ENCODE measurements around the gene WDR55. TPM values are rescaled to one million over a fixed set of nuclear protein-coding genes. Genes with fewer than 3 reads are reported as not detected.
A peak's percentile ranks its signal among the peaks of the same experiment; 100 is the strongest.
"Not testable (repeated sequence)": the region's sequence is repeated elsewhere in the genome, so short reads cannot be mapped to it uniquely, and the experiment has no call there.

WDR55 gene
- total RNA-seq, 2 donors from 2014 or later = 20.4 to 23.1 TPM

GRCh38 chr5:140635291-140636257 is 29.1 kb upstream of the WDR55 start:
- H3K9ac ChIP-seq (ENCODE audit: extremely low read depth, low read length, poor library complexity, severe bottlenecking) = no peak overlapping the region
- H3K4me1 ChIP-seq (ENCODE audit: control insufficient read depth, insufficient read depth, low read length) = peaks cover 4% of the 10 kb centered on the region
- DNase-seq = no peak
- H3K4me3 ChIP-seq (ENCODE audit: low read length) = no peak overlapping the region
- H3K9me3 ChIP-seq (ENCODE audit: control insufficient read depth, low read length) = peaks cover 19% of the 10 kb centered on the region
- Mint-ChIP-seq H3K36me3 (ENCODE audit: low read depth) (peaks cover 5% of the 10 kb centered on the region), H3K27me3 (ENCODE audit: insufficient read depth) (peaks cover 12% of the 10 kb centered on the region), H3K4me3 (no peak overlapping the region), H3K4me1 (peaks cover 11% of the 10 kb centered on the region), H3K27ac (no peak overlapping the region), H3K9me3 (peaks cover 41% of the 10 kb centered on the region)
- peaks cover 36% of the 10 kb centered on the region for H3K27me3 ChIP-seq (ENCODE audit: control insufficient read depth, insufficient read depth, low read length, poor library complexity, severe bottlenecking)
- 86 to 93% methylated on average over 3 to 8 of the region's 8 CpGs for WGBS, 2 experiments (ENCODE audit: insufficient coverage in 1 of 2, insufficient read length in 1 of 2)
- no peaks in the 10 kb centered on the region for H3K36me3 ChIP-seq (ENCODE audit: control insufficient read depth, insufficient read depth, low read length)
- H3K27ac ChIP-seq (ENCODE audit: low read depth, low read length) = no peak overlapping the region
- TF ChIP-seq CTCF (conservative IDR thresholded peaks at IDR 0.05) = no peak

- Histone ChIP-seq H3K9ac (ENCODE audit: extremely low read depth, low read length, poor library complexity, severe bottlenecking) (no peak overlapping the region), H3K4me3 (ENCODE audit: low read length) (peak overlapping the region; percentile 47), H3K27me3 (ENCODE audit: control insufficient read depth, insufficient read depth, low read length, poor library complexity, severe bottlenecking) (peaks cover 17% of the 10 kb centered on the region), H3K36me3 (ENCODE audit: control insufficient read depth, insufficient read depth, low read length) (peaks cover 6% of the 10 kb centered on the region), H3K9me3 (ENCODE audit: control insufficient read depth, low read length) (peaks cover 13% of the 10 kb centered on the region), H3K4me1 (ENCODE audit: control insufficient read depth, insufficient read depth, low read length) (peaks cover 7% of the 10 kb centered on the region), H3K27ac (ENCODE audit: low read depth, low read length) (no peak overlapping the region)
- peaks cover 11% of the 10 kb centered on the region for H3K4me1 Mint-ChIP-seq
- H3K27me3 Mint-ChIP-seq (ENCODE audit: insufficient read depth) = peaks cover 8% of the 10 kb centered on the region
- TF ChIP-seq CTCF (conservative IDR thresholded peaks at IDR 0.05) = no peak
- H3K9me3 Mint-ChIP-seq = peaks cover 34% of the 10 kb centered on the region
- peak overlapping the region; percentile 5 for H3K27ac Mint-ChIP-seq
- 94 to 95% methylated on average over 7 to 10 of the region's 10 CpGs for WGBS, 2 experiments (ENCODE audit: insufficient coverage in 1 of 2, insufficient read length in 1 of 2)
- DNase-seq = no peak
- no peak overlapping the region for H3K4me3 Mint-ChIP-seq
- H3K36me3 Mint-ChIP-seq (ENCODE audit: low read depth) = peaks cover 15% of the 10 kb centered on the region
These were observed 27.2 kb upstream of the WDR55 start for GRCh38 chr5:140637371-140638100.

- peaks cover 17% of the 10 kb centered on the region for H3K36me3 ChIP-seq (ENCODE audit: control insufficient read depth, insufficient read depth, low read length)
- not testable (repeated sequence) for H3K27me3 ChIP-seq (ENCODE audit: control insufficient read depth, insufficient read depth, low read length, poor library complexity, severe bottlenecking); H3K9ac ChIP-seq (ENCODE audit: extremely low read depth, low read length, poor library complexity, severe bottlenecking); H3K4me1 ChIP-seq (ENCODE audit: control insufficient read depth, insufficient read depth, low read length); DNase-seq; H3K4me3 ChIP-seq (ENCODE audit: low read length); H3K27me3 Mint-ChIP-seq (ENCODE audit: insufficient read depth)
- Mint-ChIP-seq H3K4me3 (peak overlapping the region; percentile 74), H3K27ac (peak overlapping the region; percentile 84), H3K4me1 (peaks cover 11% of the 10 kb centered on the region), H3K9me3 (peaks cover 24% of the 10 kb centered on the region), H3K36me3 (ENCODE audit: low read depth) (peaks cover 26% of the 10 kb centered on the region)
- 67 to 74% methylated on average over 9 of the region's 9 CpGs for WGBS, 2 experiments (ENCODE audit: insufficient coverage in 1 of 2, insufficient read length in 1 of 2)
- peak overlapping the region; percentile 8 for H3K27ac ChIP-seq (ENCODE audit: low read depth, low read length)
- peaks cover 13% of the 10 kb centered on the region for H3K9me3 ChIP-seq (ENCODE audit: control insufficient read depth, low read length)
These were observed 25.9 kb upstream of the WDR55 start for GRCh38 chr5:140638898-140639147.

All from endodermal cell (in vitro differentiated cells).